ENCODE data around the gene DLEC1.

DLEC1 gene

DNA sequence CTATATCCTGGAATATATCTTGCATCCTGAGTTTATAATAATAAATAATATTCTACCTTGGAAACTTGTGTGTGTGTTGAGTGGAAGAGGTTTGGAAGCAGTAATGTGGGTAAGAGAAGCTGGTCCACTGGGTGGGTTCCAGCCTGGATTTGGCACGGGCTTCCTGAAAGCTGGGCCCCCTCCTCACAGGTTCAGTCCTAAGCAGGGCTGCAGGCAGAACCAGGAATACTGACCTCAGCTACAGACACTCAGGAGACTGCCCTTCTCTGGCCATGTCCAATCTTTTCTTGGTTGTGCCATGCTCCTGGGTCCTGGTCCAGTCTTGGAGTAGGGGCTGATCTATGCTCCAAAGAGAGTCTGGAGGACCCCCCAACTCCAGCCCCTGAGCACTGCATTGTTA is 104.0 kb downstream of the DLEC1 start:
- TF ChIP-seq, protein P1, sequence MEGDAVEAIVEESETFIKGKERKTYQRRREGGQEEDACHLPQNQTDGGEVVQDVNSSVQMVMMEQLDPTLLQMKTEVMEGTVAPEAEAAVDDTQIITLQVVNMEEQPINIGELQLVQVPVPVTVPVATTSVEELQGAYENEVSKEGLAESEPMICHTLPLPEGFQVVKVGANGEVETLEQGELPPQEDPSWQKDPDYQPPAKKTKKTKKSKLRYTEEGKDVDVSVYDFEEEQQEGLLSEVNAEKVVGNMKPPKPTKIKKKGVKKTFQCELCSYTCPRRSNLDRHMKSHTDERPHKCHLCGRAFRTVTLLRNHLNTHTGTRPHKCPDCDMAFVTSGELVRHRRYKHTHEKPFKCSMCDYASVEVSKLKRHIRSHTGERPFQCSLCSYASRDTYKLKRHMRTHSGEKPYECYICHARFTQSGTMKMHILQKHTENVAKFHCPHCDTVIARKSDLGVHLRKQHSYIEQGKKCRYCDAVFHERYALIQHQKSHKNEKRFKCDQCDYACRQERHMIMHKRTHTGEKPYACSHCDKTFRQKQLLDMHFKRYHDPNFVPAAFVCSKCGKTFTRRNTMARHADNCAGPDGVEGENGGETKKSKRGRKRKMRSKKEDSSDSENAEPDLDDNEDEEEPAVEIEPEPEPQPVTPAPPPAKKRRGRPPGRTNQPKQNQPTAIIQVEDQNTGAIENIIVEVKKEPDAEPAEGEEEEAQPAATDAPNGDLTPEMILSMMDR (IDR thresholded peaks at IDR 0.05; ENCODE audit: low read depth, low read length, missing control alignments): no peak

DNA sequence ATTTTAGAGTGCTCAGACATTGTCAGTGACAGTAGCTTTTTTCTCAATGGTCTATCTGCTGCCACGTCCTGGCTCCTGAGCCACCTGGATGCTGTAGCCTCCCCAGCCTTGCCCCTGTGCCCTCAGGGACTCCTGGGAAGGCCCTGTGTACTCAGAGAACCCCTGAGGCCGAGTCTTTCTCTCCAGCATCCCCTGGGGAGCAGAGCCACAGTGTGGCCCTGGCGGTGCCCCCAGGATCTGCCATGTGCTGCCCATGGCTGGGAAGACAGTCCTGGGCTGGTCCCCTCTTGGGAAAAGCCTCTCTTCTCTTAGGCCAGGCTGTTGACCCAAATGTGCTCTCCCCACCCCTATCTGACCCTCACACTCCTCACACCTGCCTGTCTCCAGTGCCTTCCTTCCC is 104.5 kb downstream of the DLEC1 start:
- TF ChIP-seq, protein P1 (IDR thresholded peaks at IDR 0.05; ENCODE audit: low read depth, low read length, missing control alignments): no peak
- no peak for DNase-seq (ENCODE audit: low read depth)
- H3K4me3 ChIP-seq (ENCODE audit: low read depth, low read length): no peak overlapping the region
- in situ Hi-C loops (cut with HindIII; ENCODE audit: low sequenced_read_pairs): no loop called here

More for the DNA sequence above, 104.0 kb downstream of the DLEC1 start:
- in situ Hi-C loops (cut with HindIII; ENCODE audit: low sequenced_read_pairs): no loop called here
- DNase-seq (ENCODE audit: low read depth): no peak
- no peak overlapping the region for H3K4me3 ChIP-seq (ENCODE audit: low read depth, low read length)

- no peak for DNase-seq (ENCODE audit: low read depth)
- H3K4me3 ChIP-seq (ENCODE audit: low read depth, low read length): no peak overlapping the region
- in situ Hi-C loops (cut with HindIII; ENCODE audit: low sequenced_read_pairs): no loop called here
- TF ChIP-seq, protein P1 (IDR thresholded peaks at IDR 0.05; ENCODE audit: low read depth, low read length, missing control alignments): no peak
Measured at GRCh38 chr3:38146504-38146903, 107.5 kb downstream of the DLEC1 start.

- DNase-seq (ENCODE audit: low read depth): no peak
- TF ChIP-seq, protein P1 (IDR thresholded peaks at IDR 0.05; ENCODE audit: low read depth, low read length, missing control alignments): no peak
- in situ Hi-C loops (cut with HindIII; ENCODE audit: low sequenced_read_pairs): no loop called here
- H3K4me3 ChIP-seq (ENCODE audit: low read depth, low read length): no peak overlapping the region
Measured at GRCh38 chr3:38147421-38147820, 108.4 kb downstream of the DLEC1 start.

DNA sequence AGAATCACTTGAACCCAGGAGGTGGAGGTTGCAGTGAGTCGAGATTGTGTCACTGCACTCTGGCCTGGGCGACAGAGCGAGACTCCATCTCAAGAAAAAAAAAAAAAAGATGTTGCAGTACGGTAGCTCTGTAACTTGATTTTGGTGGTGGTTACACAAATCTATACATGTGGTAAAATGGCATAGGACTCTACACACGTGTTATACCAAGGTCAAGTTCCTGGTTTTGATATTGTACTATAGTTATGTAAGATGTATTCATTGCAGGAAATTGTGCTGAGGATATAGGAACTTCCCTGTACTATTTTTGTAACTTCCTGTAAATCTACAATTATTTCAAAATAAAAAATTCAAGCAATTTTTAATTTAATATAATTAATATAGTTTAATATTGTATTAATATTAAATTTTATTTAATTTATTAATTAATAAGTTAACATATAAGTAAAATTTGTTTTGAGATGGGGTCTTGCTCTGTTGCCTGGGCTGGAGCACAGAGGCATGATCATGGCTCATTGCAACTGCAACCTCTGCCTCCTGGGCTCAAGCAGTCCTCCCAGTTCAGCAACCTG is 109.4 kb downstream of the DLEC1 start:
- TF ChIP-seq, protein P1 (IDR thresholded peaks at IDR 0.05; ENCODE audit: low read depth, low read length, missing control alignments): no peak

GRCh38 chr3:38149708-38150107 is 110.7 kb downstream of the DLEC1 start:
- TF ChIP-seq, protein P1 (IDR thresholded peaks at IDR 0.05; ENCODE audit: low read depth, low read length, missing control alignments): no peak
- no peak overlapping the region for H3K4me3 ChIP-seq (ENCODE audit: low read depth, low read length)
- in situ Hi-C loops (cut with HindIII; ENCODE audit: low sequenced_read_pairs): no loop called here
- no peak for DNase-seq (ENCODE audit: low read depth)

More for the DNA sequence above, 109.4 kb downstream of the DLEC1 start:
- no peak for DNase-seq (ENCODE audit: low read depth)
- in situ Hi-C loops (cut with HindIII; ENCODE audit: low sequenced_read_pairs): no loop called here
- no peak overlapping the region for H3K4me3 ChIP-seq (ENCODE audit: low read depth, low read length)
